HepG2 (cell line): ENCODE data around the gene PDPK1. TPM values are rescaled to one million over a fixed set of nuclear protein-coding genes. Genes with fewer than 3 reads are reported as not detected.

ENCODE experiments used
- CREB1 ChIP-seq, 2 experiments: fragments of 450-650 bp in 1 of 2; IDR thresholded peaks; 2 replicates each; pipeline ENCODE4 v1.6.1; 2016 to 2017; ENCODE audit warnings: control low read depth in 1 of 2, mild to moderate bottlenecking in 1 of 2, missing compliant biosample characterization in 1 of 2, missing genetic modification characterization in 1 of 2
- CREM ChIP-seq, 2 experiments: sonication (generic) in 1 of 2; formaldehyde crosslinking in 1 of 2; IDR thresholded peaks; 2 replicates each; pipeline versions ENCODE4 v1.4.0 to v1.6.1; 2016 to 2020; ENCODE audit warnings: antibody characterized with exemption in 1 of 2, mild to moderate bottlenecking in 1 of 2, missing genetic modification reagents in 1 of 2
- GLMP ChIP-seq: sonication (generic); formaldehyde crosslinking; IDR thresholded peaks from 2 replicates; pipeline ENCODE4 v1.9.0; 2021; ENCODE audit warnings: missing genetic modification reagents, mild to moderate bottlenecking, borderline replicate concordance
- ISX ChIP-seq: sonication (generic); formaldehyde crosslinking; conservative IDR thresholded peaks from 2 replicates; pipeline ENCODE4 v1.5.0; 2020; ENCODE audit warnings: missing genetic modification reagents
- KDM2A ChIP-seq: sonication (generic); formaldehyde crosslinking; IDR thresholded peaks from 2 replicates; pipeline ENCODE4 v1.4.0; 2020; ENCODE audit warnings: low read depth, missing genetic modification reagents, borderline replicate concordance
- NFE2 ChIP-seq: sonication (generic); formaldehyde crosslinking; IDR thresholded peaks from 2 replicates; pipeline ENCODE4 v1.4.0; 2020; ENCODE audit warnings: missing genetic modification reagents
- SNAPC4 ChIP-seq: sonication (generic); formaldehyde crosslinking; IDR thresholded peaks from 2 replicates; pipeline ENCODE4 v1.4.0; 2020; ENCODE audit warnings: mild to moderate bottlenecking, missing genetic modification reagents
- SP1 ChIP-seq, 2 experiments: fragments of 450-650 bp in 1 of 2; sonication (generic) in 1 of 2; formaldehyde crosslinking in 1 of 2; IDR thresholded peaks; 2 replicates each; pipeline versions ENCODE4 v1.4.0 to v1.6.1; 2016 to 2020; ENCODE audit warnings: missing genetic modification reagents in 1 of 2
- STAT5B ChIP-seq: sonication (generic); formaldehyde crosslinking; IDR thresholded peaks from 2 replicates; pipeline ENCODE4 v1.4.0; 2020; ENCODE audit warnings: missing genetic modification reagents
- TBP ChIP-seq: sonication (generic); formaldehyde crosslinking; IDR thresholded peaks from 2 replicates; pipeline ENCODE4 v1.5.0; 2020; ENCODE audit warnings: missing genetic modification reagents
- ZBTB7B ChIP-seq: sonication (generic); formaldehyde crosslinking; IDR thresholded peaks from 2 replicates; pipeline ENCODE4 v1.4.0; 2020; ENCODE audit warnings: missing genetic modification reagents
- ZFP90 ChIP-seq: sonication (generic); formaldehyde crosslinking; IDR thresholded peaks from 2 replicates; pipeline ENCODE4 v1.8.0; 2022; ENCODE audit warnings: missing genetic modification reagents, mild to moderate bottlenecking, inconsistent platforms, borderline replicate concordance
- ZNF280D ChIP-seq: sonication (generic); formaldehyde crosslinking; IDR thresholded peaks from 2 replicates; pipeline ENCODE4 v1.5.1; 2020; ENCODE audit warnings: mild to moderate bottlenecking, missing genetic modification reagents
- ZNF3 ChIP-seq: IDR thresholded peaks from 2 replicates; pipeline ENCODE4 v1.7.0; 2017; ENCODE audit warnings: inconsistent platforms
- ZNF484 ChIP-seq: sonication (generic); formaldehyde crosslinking; IDR thresholded peaks from 2 replicates; pipeline ENCODE4 v1.5.1; 2020; ENCODE audit warnings: mild to moderate bottlenecking, low read depth, missing genetic modification reagents, borderline replicate concordance
- ZNF570 ChIP-seq: sonication (generic); formaldehyde crosslinking; IDR thresholded peaks from 2 replicates; pipeline ENCODE4 v1.4.0; 2020; ENCODE audit warnings: mild to moderate bottlenecking, missing genetic modification reagents, borderline replicate concordance
- ZNF615 ChIP-seq: sonication (generic); formaldehyde crosslinking; IDR thresholded peaks from 2 replicates; pipeline ENCODE4 v1.5.0; 2020; ENCODE audit warnings: mild to moderate bottlenecking, missing genetic modification reagents, borderline replicate concordance
- polyA plus RNA-seq, 8 experiments: library from polyadenylated mRNA; depleted of rRNA in 3 of 8; stranded (reverse) in 7 of 8; unstranded in 1 of 8; fragments of >200 nt; fragmentation: Illumina TruSeq in 4 of 8; extraction: Trizol in 4 of 8; gene quantifications; 2 replicates each; pipeline versions ENCODE4 v1.2.1 to v1.2.3, GENCODE V29; 2011 to 2016; ENCODE audit warnings: low read depth in 4 of 8, missing spikeins in 1 of 8, mixed read lengths in 1 of 8; ENCODE audit not compliant: insufficient read depth in 1 of 8
- total RNA-seq, 5 experiments: library from RNA; depleted of rRNA; stranded (reverse); fragments of >200 nt; fragmentation: Illumina TruSeq; extraction: Trizol; gene quantifications; 2 replicates each; pipeline ENCODE4 v1.2.3, GENCODE V29; 2016; ENCODE audit warnings: low read depth in 1 of 5
- TF ChIP-seq, protein P1 (sequence below): sonication (generic); formaldehyde crosslinking; conservative IDR thresholded peaks from 2 replicates; pipeline ENCODE4 v1.8.1; 2023; ENCODE audit warnings: missing genetic modification reagents

The PDPK1 gene
- total and polyA plus RNA-seq, 2 of the 13 experiments (the other 11 are each of a cell fraction or from before 2014, with no cell fraction given): 59.6 to 129 TPM

GRCh38 chr16:2500918-2501750 lies 36.7 kb upstream of the PDPK1 start (continued):
- no peak for TF ChIP-seq ZNF280D (CRISPR knock-in tag)
- no peak for TF ChIP-seq CREB1 (IDR thresholded peaks at IDR 0.05)
- TF ChIP-seq CREB1 (CRISPR knock-in tag; IDR thresholded peaks at IDR 0.05): no peak
- TF ChIP-seq GLMP (CRISPR knock-in tag): no peak
- TF ChIP-seq SP1 (IDR thresholded peaks at IDR 0.05): no peak
- 0 out of 2 replicates have a peak, but pooled peaks have one; percentile 24 for TF ChIP-seq SP1 (CRISPR knock-in tag; IDR thresholded peaks at IDR 0.05)
- TF ChIP-seq SNAPC4 (CRISPR knock-in tag): no peak
- no peak for TF ChIP-seq ZNF615 (CRISPR knock-in tag)
- no peak for TF ChIP-seq NFE2
- TF ChIP-seq, protein P1, sequence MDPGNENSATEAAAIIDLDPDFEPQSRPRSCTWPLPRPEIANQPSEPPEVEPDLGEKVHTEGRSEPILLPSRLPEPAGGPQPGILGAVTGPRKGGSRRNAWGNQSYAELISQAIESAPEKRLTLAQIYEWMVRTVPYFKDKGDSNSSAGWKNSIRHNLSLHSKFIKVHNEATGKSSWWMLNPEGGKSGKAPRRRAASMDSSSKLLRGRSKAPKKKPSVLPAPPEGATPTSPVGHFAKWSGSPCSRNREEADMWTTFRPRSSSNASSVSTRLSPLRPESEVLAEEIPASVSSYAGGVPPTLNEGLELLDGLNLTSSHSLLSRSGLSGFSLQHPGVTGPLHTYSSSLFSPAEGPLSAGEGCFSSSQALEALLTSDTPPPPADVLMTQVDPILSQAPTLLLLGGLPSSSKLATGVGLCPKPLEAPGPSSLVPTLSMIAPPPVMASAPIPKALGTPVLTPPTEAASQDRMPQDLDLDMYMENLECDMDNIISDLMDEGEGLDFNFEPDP (CRISPR knock-in tag): no peak
- peak; percentile 86 for TF ChIP-seq KDM2A (CRISPR knock-in tag)
- TF ChIP-seq ZNF484 (CRISPR knock-in tag): no peak
- TF ChIP-seq ZFP90 (CRISPR knock-in tag): no peak
- no peak for TF ChIP-seq ZNF570 (CRISPR knock-in tag)
- no peak for TF ChIP-seq ISX (CRISPR knock-in tag)
- TF ChIP-seq CREM (IDR thresholded peaks at IDR 0.05): no peak
- no peak for TF ChIP-seq CREM (CRISPR knock-in tag; IDR thresholded peaks at IDR 0.05)
- TF ChIP-seq TBP (CRISPR knock-in tag): no peak
- no peak for TF ChIP-seq STAT5B (CRISPR knock-in tag)
- no peak; the same call in 1 of the 2 replicates for TF ChIP-seq ZBTB7B (CRISPR knock-in tag)
- no peak for TF ChIP-seq ZNF3
